ENCODE measurements around the gene A2M. TPM values are rescaled to one million over a fixed set of nuclear protein-coding genes. Genes with fewer than 3 reads are reported as not detected.

The A2M gene
- total RNA-seq, 4 donors from 2014 or later = 77.1 to 135 (median 126) TPM

DNA sequence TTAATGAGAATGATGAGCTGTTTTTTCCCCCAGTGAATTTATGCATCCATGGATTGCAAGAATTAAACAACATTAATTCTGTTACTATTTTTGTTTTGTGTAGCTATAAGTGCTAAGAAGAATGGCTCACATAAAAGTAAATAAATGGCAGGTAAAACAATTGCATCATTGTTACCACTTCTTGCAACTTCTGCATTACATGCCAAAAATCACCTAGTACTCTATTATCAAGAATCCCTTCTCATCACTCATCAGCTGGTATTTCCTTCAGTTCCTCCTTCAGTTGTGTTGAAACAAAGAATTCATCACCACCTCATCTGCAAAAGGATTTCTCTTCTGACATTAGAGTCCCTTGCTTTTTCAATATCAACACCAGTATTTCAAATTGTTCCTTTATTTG lies 773 bp downstream of the A2M start:
- in situ Hi-C loops (cut with MboI; ENCODE audit: low sequenced_read_pairs in 4 of 4) (no loop called here), intact Hi-C loops (cut with DNase I; ENCODE audit: low total_unique reads) (loop anchor here (5.0 to 10.0 kb wide), 2 partner anchors 52 to 130 kb away; no protein-coding TSS in a partner anchor)
- Histone ChIP-seq H3K36me3 (peaks cover 2 to 19% of the 10 kb centered on the region in 2 donors), H3K4me3 (peak overlapping the region; percentile 46 to 56 (median 53)), H3K4me1 (peaks cover 26 to 41% of the 10 kb centered on the region in 2 donors), H3K27ac (peak overlapping the region; percentile 64 to 69 (median 66)), H3K9me3 (no peaks in the 10 kb centered on the region), H3K27me3 (no peaks in the 10 kb centered on the region)
- no peak for TF ChIP-seq POLR2A (IDR thresholded peaks at IDR 0.05)
- TF ChIP-seq, protein P1, sequence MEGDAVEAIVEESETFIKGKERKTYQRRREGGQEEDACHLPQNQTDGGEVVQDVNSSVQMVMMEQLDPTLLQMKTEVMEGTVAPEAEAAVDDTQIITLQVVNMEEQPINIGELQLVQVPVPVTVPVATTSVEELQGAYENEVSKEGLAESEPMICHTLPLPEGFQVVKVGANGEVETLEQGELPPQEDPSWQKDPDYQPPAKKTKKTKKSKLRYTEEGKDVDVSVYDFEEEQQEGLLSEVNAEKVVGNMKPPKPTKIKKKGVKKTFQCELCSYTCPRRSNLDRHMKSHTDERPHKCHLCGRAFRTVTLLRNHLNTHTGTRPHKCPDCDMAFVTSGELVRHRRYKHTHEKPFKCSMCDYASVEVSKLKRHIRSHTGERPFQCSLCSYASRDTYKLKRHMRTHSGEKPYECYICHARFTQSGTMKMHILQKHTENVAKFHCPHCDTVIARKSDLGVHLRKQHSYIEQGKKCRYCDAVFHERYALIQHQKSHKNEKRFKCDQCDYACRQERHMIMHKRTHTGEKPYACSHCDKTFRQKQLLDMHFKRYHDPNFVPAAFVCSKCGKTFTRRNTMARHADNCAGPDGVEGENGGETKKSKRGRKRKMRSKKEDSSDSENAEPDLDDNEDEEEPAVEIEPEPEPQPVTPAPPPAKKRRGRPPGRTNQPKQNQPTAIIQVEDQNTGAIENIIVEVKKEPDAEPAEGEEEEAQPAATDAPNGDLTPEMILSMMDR (IDR thresholded peaks at IDR 0.05 in 4 of 5, conservative IDR thresholded peaks at IDR 0.05 in 1 of 5) = no peak
- DNase-seq = no peak
- no peak for ATAC-seq

DNA sequence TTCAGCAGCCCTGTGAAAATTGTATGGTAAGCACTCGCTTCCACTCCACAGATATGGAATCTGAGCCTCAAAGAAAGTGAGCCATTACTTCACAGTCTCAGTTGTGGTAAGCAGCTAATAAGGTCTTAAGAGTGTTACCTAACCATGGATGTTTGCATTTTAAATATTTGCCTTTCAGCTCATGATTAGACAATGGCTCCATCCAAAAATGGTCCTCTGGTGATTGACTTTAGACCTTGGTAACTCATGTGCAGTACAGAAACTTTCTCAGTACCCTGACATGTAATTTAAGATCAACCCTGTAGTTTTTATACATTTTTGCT lies 1.8 kb downstream of the A2M start:
- Histone ChIP-seq H3K4me3 (peak overlapping the region; percentile 46 to 56 (median 53)), H3K27ac (peak overlapping the region; percentile 25 to 69 (median 65)), H3K36me3 (peaks cover 2 to 29% of the 10 kb centered on the region in 2 donors), H3K27me3 (no peaks in the 10 kb centered on the region), H3K4me1 (peaks cover 26 to 40% of the 10 kb centered on the region in 2 donors), H3K9me3 (no peaks in the 10 kb centered on the region)
- in situ Hi-C loops (cut with MboI; ENCODE audit: low sequenced_read_pairs in 4 of 4) (no loop called here), intact Hi-C loops (cut with DNase I; ENCODE audit: low total_unique reads) (loop anchor here (10.0 kb wide), 1 partner anchor 131 kb away; no protein-coding TSS in a partner anchor)
- ATAC-seq = no peak
- DNase-seq = no peak
- TF ChIP-seq, protein P1 (IDR thresholded peaks at IDR 0.05 in 4 of 5, conservative IDR thresholded peaks at IDR 0.05 in 1 of 5) = no peak
- TF ChIP-seq POLR2A (IDR thresholded peaks at IDR 0.05) = no peak

DNA sequence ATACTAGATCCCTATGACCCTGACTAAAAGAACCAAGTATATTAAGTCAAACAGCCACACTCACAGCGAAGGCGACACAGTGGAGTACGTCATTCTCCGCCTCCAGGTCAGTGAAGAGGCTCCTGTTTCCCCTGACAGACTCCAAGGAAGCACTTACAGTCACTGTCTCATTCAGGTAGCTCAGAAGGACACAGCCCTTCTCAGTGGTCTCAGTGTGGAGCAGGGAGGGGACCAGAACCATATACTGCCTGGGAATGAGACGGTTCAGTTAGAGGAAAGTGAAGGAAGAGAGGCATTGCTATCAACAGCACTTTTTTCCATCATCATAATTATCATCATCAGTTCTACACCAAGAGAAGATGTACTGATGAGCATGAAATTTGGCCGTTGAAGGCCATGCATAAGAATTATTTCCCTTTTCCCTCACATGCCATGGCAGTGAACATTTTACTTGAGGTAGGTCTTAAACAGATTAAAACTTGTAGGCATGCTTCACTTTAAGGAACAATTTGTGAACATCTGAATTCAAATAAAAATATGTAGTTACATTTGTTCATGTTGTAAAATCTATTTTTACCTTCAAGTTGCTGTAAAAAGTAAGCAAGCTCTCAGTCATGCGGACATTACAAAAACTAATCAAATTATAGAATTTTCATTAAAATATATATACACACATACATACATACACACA lies 2.3 kb downstream of the A2M start:
- in situ Hi-C loops (cut with MboI; ENCODE audit: low sequenced_read_pairs in 4 of 4) = no loop called here
- intact Hi-C loops (cut with DNase I; ENCODE audit: low total_unique reads) = loop anchor here (10.0 kb wide), 1 partner anchor 131 kb away; no protein-coding TSS in a partner anchor
- DNase-seq (no peak), ATAC-seq (no peak)
- TF ChIP-seq, protein P1 (IDR thresholded peaks at IDR 0.05 in 4 of 5, conservative IDR thresholded peaks at IDR 0.05 in 1 of 5) = no peak
- no peak for TF ChIP-seq POLR2A (IDR thresholded peaks at IDR 0.05)
- Histone ChIP-seq H3K36me3 (peaks cover 2 to 34% of the 10 kb centered on the region in 2 donors), H3K4me3 (peak overlapping the region; percentile 46 to 56 (median 53)), H3K27me3 (no peaks in the 10 kb centered on the region), H3K4me1 (peaks cover 24 to 35% of the 10 kb centered on the region in 2 donors), H3K27ac (peak overlapping the region; percentile 39 to 69 (median 65)), H3K9me3 (no peaks in the 10 kb centered on the region)

DNA sequence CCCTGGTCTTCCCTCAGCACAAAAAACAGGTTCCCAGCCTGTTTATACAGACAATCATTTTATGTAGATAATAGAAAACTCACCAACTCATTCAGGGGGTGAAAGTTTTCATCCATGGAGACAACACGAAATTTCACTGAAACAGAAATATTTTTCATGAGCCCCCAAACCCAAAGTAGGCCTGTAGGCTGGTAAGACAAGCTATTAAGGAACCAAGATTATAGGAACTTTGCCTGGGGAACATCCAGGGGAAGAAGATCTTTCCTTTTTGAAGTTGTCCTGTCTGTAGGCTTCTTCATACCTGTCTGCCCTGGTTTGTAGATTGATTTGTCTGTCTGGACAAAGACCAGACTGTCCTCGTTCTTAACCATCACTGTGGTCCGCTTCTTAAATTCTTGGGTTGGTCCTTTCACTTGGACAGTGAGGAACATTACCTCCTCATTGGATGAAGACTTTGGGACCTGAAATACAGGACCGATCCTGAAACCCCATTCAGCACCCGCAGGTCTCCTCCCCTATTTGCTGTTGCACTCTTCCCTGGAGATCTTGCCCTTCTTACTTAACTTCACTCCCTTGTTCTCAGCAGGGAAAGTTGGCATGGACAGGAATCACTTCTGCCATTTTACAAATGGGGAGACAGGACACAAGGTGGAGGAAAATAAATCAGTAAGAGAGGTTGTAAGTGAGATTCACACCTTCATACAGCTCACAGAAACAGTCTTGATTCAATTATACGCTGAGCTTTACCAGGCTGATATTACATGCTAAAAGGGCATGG lies 3.5 kb downstream of the A2M start:
- ATAC-seq (no peak), DNase-seq (no peak)
- intact Hi-C loops (cut with DNase I; ENCODE audit: low total_unique reads) = loop anchor here (10.0 kb wide), 1 partner anchor 133 kb away; no protein-coding TSS in a partner anchor
- peaks cover 2 to 38% of the 10 kb centered on the region in 2 donors for H3K36me3 ChIP-seq
- no peaks in the 10 kb centered on the region for H3K9me3 ChIP-seq
- peak overlapping the region in 2 of 4 donors; percentile 52 to 54 for H3K4me3 ChIP-seq
- H3K4me1 ChIP-seq = peaks cover 17 to 24% of the 10 kb centered on the region in 2 donors
- H3K27me3 ChIP-seq = no peaks in the 10 kb centered on the region
- peak overlapping the region in 3 of 4 donors; percentile 64 to 69 (median 66) for H3K27ac ChIP-seq
- TF ChIP-seq, protein P1 (IDR thresholded peaks at IDR 0.05 in 4 of 5, conservative IDR thresholded peaks at IDR 0.05 in 1 of 5) = no peak
- no peak for TF ChIP-seq POLR2A (IDR thresholded peaks at IDR 0.05)
- in situ Hi-C loops (cut with MboI; ENCODE audit: low sequenced_read_pairs in 4 of 4) = no loop called here
